Mucosa of rectum (tissue), 2 donors: Measurements from ENCODE around the gene FAM234B.

Source experiments
- H3K27ac ChIP-seq, 2 donors: one replicate each; pipeline ENCODE4 v1.7.0; 2013; ENCODE audit warnings: inconsistent platforms in 2 of 2, low read depth in 2 of 2, low read length in 2 of 2
- H3K27me3 ChIP-seq, 2 donors: one replicate each; pipeline ENCODE4 v1.7.0; 2013; ENCODE audit warnings: low read length in 2 of 2; ENCODE audit not compliant: control insufficient read depth in 2 of 2, insufficient read depth in 2 of 2
- H3K36me3 ChIP-seq, 2 donors: one replicate each; pipeline ENCODE4 v1.7.0; 2013; ENCODE audit warnings: low read length in 2 of 2; ENCODE audit not compliant: control insufficient read depth in 2 of 2, insufficient read depth in 2 of 2
- H3K4me1 ChIP-seq, 2 donors: one replicate each; pipeline ENCODE4 v1.7.0; 2013; ENCODE audit warnings: low read length in 2 of 2, mild to moderate bottlenecking in 1 of 2; ENCODE audit not compliant: control insufficient read depth in 2 of 2, insufficient read depth in 2 of 2
- H3K4me3 ChIP-seq, 2 donors: one replicate each; pipeline ENCODE4 v1.7.0; 2013; ENCODE audit warnings: low read length in 2 of 2
- H3K9ac ChIP-seq, 2 donors: one replicate each; pipeline ENCODE4 v1.7.0; 2013; ENCODE audit warnings: low read length in 2 of 2, low read depth in 1 of 2, mild to moderate bottlenecking in 1 of 2
- H3K9me3 ChIP-seq, 2 donors: one replicate each; pipeline ENCODE4 v1.7.0; 2013; ENCODE audit warnings: low read length in 2 of 2; ENCODE audit not compliant: control insufficient read depth in 2 of 2
- donor health status: healthy.
- donor health status: Normal muscosa, but diverticular disease.

FAM234B gene

GRCh38 chr12:13022851-13023271 lies 21.3 kb upstream of the FAM234B start:
- Histone ChIP-seq H3K27ac (no peak overlapping the region), H3K9ac (no peak overlapping the region), H3K4me3 (no peak overlapping the region), H3K4me1 (no peaks in the 10 kb centered on the region), H3K36me3 (no peaks in the 10 kb centered on the region), H3K27me3 (peaks cover 0 to 2% of the 10 kb centered on the region in 2 donors), H3K9me3 (no peaks in the 10 kb centered on the region)

GRCh38 chr12:13023811-13024530 lies 20.2 kb upstream of the FAM234B start:
- Histone ChIP-seq H3K27ac (no peak overlapping the region), H3K27me3 (peaks cover under 1 to 2% of the 10 kb centered on the region in 2 donors), H3K9me3 (no peaks in the 10 kb centered on the region), H3K36me3 (no peaks in the 10 kb centered on the region), H3K9ac (no peak overlapping the region), H3K4me3 (no peak overlapping the region), H3K4me1 (no peaks in the 10 kb centered on the region)

GRCh38 chr12:13024531-13024916 lies 19.7 kb upstream of the FAM234B start:
- H3K36me3 ChIP-seq = no peaks in the 10 kb centered on the region
- H3K9me3 ChIP-seq = no peaks in the 10 kb centered on the region
- H3K27me3 ChIP-seq = peaks cover 4 to 7% of the 10 kb centered on the region in 2 donors
- H3K4me1 ChIP-seq = no peaks in the 10 kb centered on the region
- no peak overlapping the region for H3K4me3 ChIP-seq
- no peak overlapping the region for H3K27ac ChIP-seq
- H3K9ac ChIP-seq = no peak overlapping the region

GRCh38 chr12:13026286-13026685 lies 17.9 kb upstream of the FAM234B start:
- H3K27ac ChIP-seq = no peak overlapping the region

GRCh38 chr12:13027032-13027431 lies 17.1 kb upstream of the FAM234B start:
- no peak overlapping the region for H3K27ac ChIP-seq
- H3K9me3 ChIP-seq = no peaks in the 10 kb centered on the region
- H3K4me3 ChIP-seq = no peak overlapping the region
- peaks cover 4 to 5% of the 10 kb centered on the region in 2 donors for H3K27me3 ChIP-seq
- no peaks in the 10 kb centered on the region for H3K36me3 ChIP-seq
- no peak overlapping the region for H3K9ac ChIP-seq
- no peaks in the 10 kb centered on the region for H3K4me1 ChIP-seq

More at GRCh38 chr12:13026286-13026685, 17.9 kb upstream of the FAM234B start:
- Histone ChIP-seq H3K27me3 (peaks cover 4 to 5% of the 10 kb centered on the region in 2 donors), H3K4me3 (no peak overlapping the region), H3K4me1 (no peaks in the 10 kb centered on the region), H3K9ac (no peak overlapping the region), H3K9me3 (no peaks in the 10 kb centered on the region), H3K36me3 (no peaks in the 10 kb centered on the region)

GRCh38 chr12:13027508-13027907 lies 16.7 kb upstream of the FAM234B start:
- no peak overlapping the region for H3K4me3 ChIP-seq

GRCh38 chr12:13028825-13029570 lies 15.2 kb upstream of the FAM234B start:
- Histone ChIP-seq H3K4me3 (no peak overlapping the region), H3K27me3 (peaks cover 4 to 5% of the 10 kb centered on the region in 2 donors), H3K4me1 (no peaks in the 10 kb centered on the region), H3K9ac (no peak overlapping the region), H3K9me3 (no peaks in the 10 kb centered on the region), H3K27ac (no peak overlapping the region), H3K36me3 (no peaks in the 10 kb centered on the region)

More at GRCh38 chr12:13027508-13027907, 16.7 kb upstream of the FAM234B start:
- no peaks in the 10 kb centered on the region for H3K36me3 ChIP-seq
- H3K9me3 ChIP-seq = no peaks in the 10 kb centered on the region
- H3K27me3 ChIP-seq = peaks cover 4 to 5% of the 10 kb centered on the region in 2 donors
- H3K9ac ChIP-seq = no peak overlapping the region
- no peaks in the 10 kb centered on the region for H3K4me1 ChIP-seq
- H3K27ac ChIP-seq = no peak overlapping the region

GRCh38 chr12:13030541-13031291 lies 13.5 kb upstream of the FAM234B start:
- Histone ChIP-seq H3K4me1 (no peaks in the 10 kb centered on the region), H3K27me3 (peaks cover 4 to 7% of the 10 kb centered on the region in 2 donors), H3K9ac (no peak overlapping the region), H3K36me3 (no peaks in the 10 kb centered on the region), H3K4me3 (no peak overlapping the region), H3K9me3 (no peaks in the 10 kb centered on the region), H3K27ac (no peak overlapping the region)

- no peak overlapping the region for H3K27ac ChIP-seq
- H3K9ac ChIP-seq = no peak overlapping the region
- H3K36me3 ChIP-seq = no peaks in the 10 kb centered on the region
- no peaks in the 10 kb centered on the region for H3K4me1 ChIP-seq
- peaks cover 4 to 9% of the 10 kb centered on the region in 2 donors for H3K27me3 ChIP-seq
- no peaks in the 10 kb centered on the region for H3K9me3 ChIP-seq
- H3K4me3 ChIP-seq = no peak overlapping the region
These were observed 12.0 kb upstream of the FAM234B start for GRCh38 chr12:13032164-13032563.

GRCh38 chr12:13033476-13033875 lies 10.7 kb upstream of the FAM234B start:
- Histone ChIP-seq H3K27ac (no peak overlapping the region), H3K4me1 (no peaks in the 10 kb centered on the region), H3K4me3 (no peak overlapping the region), H3K36me3 (no peaks in the 10 kb centered on the region), H3K27me3 (peaks cover 4 to 10% of the 10 kb centered on the region in 2 donors), H3K9me3 (no peaks in the 10 kb centered on the region), H3K9ac (no peak overlapping the region)
